ENCODE data around the gene XRCC3.
"Not testable (repeated sequence)": the region's sequence is repeated elsewhere in the genome, so short reads cannot be mapped to it uniquely, and the experiment has no call there.

Gene XRCC3

GRCh38 chr14:103694572-103695026, 20.7 kb downstream of the XRCC3 start:
- no peak for DNase-seq (ENCODE audit: low read depth in 3 of 3)

- no peak for DNase-seq (ENCODE audit: low read depth in 3 of 3)
These were observed 21.7 kb downstream of the XRCC3 start for GRCh38 chr14:103693515-103693914.

GRCh38 chr14:103692871-103693270, 22.4 kb downstream of the XRCC3 start:
- no peak for DNase-seq (ENCODE audit: low read depth in 3 of 3)

- no peak for DNase-seq (ENCODE audit: low read depth in 3 of 3)
These were observed 23.1 kb downstream of the XRCC3 start for GRCh38 chr14:103692159-103692558.

- DNase-seq (ENCODE audit: low read depth in 3 of 3) = not testable (repeated sequence)
These were observed 23.6 kb downstream of the XRCC3 start for GRCh38 chr14:103691655-103692054.

GRCh38 chr14:103690332-103690731, 24.9 kb downstream of the XRCC3 start:
- no peak for DNase-seq (ENCODE audit: low read depth in 3 of 3)

- no peak for DNase-seq (ENCODE audit: low read depth in 3 of 3)
These were observed 26.0 kb downstream of the XRCC3 start for GRCh38 chr14:103688906-103689902.

- no peak for DNase-seq (ENCODE audit: low read depth in 3 of 3)
These were observed 26.8 kb downstream of the XRCC3 start for GRCh38 chr14:103688441-103688840.

GRCh38 chr14:103687712-103688111, 27.5 kb downstream of the XRCC3 start:
- DNase-seq (ENCODE audit: low read depth in 3 of 3) = no peak

GRCh38 chr14:103686831-103687485, 28.3 kb downstream of the XRCC3 start:
- no peak for DNase-seq (ENCODE audit: low read depth in 3 of 3)

- no peak for DNase-seq (ENCODE audit: low read depth in 3 of 3)
These were observed 29.7 kb downstream of the XRCC3 start for GRCh38 chr14:103685276-103686211.

- no peak for DNase-seq (ENCODE audit: low read depth in 3 of 3)
These were observed 30.4 kb downstream of the XRCC3 start for GRCh38 chr14:103684871-103685270.

GRCh38 chr14:103684471-103684870, 30.8 kb downstream of the XRCC3 start:
- DNase-seq (ENCODE audit: low read depth in 3 of 3) = no peak

- no peak for DNase-seq (ENCODE audit: low read depth in 3 of 3)
These were observed 32.1 kb downstream of the XRCC3 start for GRCh38 chr14:103683139-103683538.

GRCh38 chr14:103680491-103681231, 34.6 kb downstream of the XRCC3 start:
- no peak for DNase-seq (ENCODE audit: low read depth in 3 of 3)

GRCh38 chr14:103679351-103679750, 35.9 kb downstream of the XRCC3 start:
- no peak for DNase-seq (ENCODE audit: low read depth in 3 of 3)

- no peak for DNase-seq (ENCODE audit: low read depth in 3 of 3)
These were observed 38.2 kb downstream of the XRCC3 start for GRCh38 chr14:103676881-103677675.

- DNase-seq (ENCODE audit: low read depth in 3 of 3) = no peak
These were observed 39.3 kb downstream of the XRCC3 start for GRCh38 chr14:103675957-103676356.

GRCh38 chr14:103671911-103672310, 43.3 kb downstream of the XRCC3 start:
- DNase-seq (ENCODE audit: low read depth in 3 of 3) = no peak

GRCh38 chr14:103669370-103669769, 45.9 kb downstream of the XRCC3 start:
- DNase-seq (ENCODE audit: low read depth in 3 of 3) = no peak
